Esophagus squamous epithelium (tissue), 4 donors: ENCODE measurements around the gene ZBTB11.
"Not testable (repeated sequence)": the region's sequence is repeated elsewhere in the genome, so short reads cannot be mapped to it uniquely, and the experiment has no call there.

Source experiments
- POLR2A ChIP-seq, 4 donors: fragments of 450-650 bp; IDR thresholded peaks; one replicate each; pipeline ENCODE4 v1.6.1; 2017; ENCODE audit warnings: antibody characterized with exemption in 4 of 4, mild to moderate bottlenecking in 4 of 4, moderate library complexity in 3 of 4
- TF ChIP-seq, protein P1 (sequence below), 6 experiments: fragments of 450-650 bp in 4 of 6; fragments of 200-600 bp in 2 of 6; sonication (generic) in 2 of 6; IDR thresholded peaks; one replicate each; pipeline ENCODE4 v1.5.1; 2016 to 2019; ENCODE audit warnings: antibody characterized with exemption in 6 of 6, mild to moderate bottlenecking in 4 of 6, moderate library complexity in 4 of 6

DNA sequence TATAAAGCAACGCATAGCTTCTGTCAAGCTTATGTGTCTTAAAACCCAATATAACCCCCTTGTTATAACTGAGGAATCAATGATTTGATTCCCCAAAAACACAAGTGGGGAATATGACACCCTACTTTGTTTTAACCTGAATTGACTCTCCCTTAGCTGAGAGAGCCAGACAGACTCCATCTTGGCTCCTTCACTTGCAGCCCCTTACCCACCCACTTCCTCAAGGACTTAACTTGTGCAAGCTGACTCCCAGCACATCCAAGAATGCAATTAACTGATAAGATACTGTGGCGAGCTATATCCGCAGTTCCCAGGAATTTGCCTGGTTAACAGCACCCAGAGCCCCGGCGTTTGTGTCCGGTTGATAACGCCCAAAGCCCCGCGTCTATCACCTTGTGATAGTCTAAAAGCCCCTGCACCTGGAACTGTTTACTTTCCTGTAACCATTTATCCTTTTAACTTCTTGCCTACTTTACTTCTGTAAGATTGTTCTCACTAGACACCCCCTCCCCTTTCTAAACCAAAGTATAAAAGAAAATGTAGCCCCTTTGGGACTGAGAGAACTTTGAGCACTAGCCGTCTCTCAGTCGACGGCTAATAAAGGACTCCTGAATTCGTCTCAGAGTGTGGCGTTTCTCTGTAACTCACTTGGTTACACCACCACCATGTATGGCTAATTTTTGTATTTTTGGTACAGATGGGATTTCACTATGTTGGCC is 35.4 kb downstream of the ZBTB11 start:
- TF ChIP-seq POLR2A (IDR thresholded peaks at IDR 0.05) = not testable (repeated sequence)
- TF ChIP-seq, protein P1, sequence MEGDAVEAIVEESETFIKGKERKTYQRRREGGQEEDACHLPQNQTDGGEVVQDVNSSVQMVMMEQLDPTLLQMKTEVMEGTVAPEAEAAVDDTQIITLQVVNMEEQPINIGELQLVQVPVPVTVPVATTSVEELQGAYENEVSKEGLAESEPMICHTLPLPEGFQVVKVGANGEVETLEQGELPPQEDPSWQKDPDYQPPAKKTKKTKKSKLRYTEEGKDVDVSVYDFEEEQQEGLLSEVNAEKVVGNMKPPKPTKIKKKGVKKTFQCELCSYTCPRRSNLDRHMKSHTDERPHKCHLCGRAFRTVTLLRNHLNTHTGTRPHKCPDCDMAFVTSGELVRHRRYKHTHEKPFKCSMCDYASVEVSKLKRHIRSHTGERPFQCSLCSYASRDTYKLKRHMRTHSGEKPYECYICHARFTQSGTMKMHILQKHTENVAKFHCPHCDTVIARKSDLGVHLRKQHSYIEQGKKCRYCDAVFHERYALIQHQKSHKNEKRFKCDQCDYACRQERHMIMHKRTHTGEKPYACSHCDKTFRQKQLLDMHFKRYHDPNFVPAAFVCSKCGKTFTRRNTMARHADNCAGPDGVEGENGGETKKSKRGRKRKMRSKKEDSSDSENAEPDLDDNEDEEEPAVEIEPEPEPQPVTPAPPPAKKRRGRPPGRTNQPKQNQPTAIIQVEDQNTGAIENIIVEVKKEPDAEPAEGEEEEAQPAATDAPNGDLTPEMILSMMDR (IDR thresholded peaks at IDR 0.05) = not testable (repeated sequence)
